Trophoblast cell (in vitro differentiated cells and primary cell): Measurements from ENCODE around the gene MTA2.

Experiments
- DNase-seq, 2 donors: peaks; one replicate each; pipeline ENCODE4 v3.0.0-alpha.2; 2016
- H2AFZ ChIP-seq: 2 replicates; pipeline ENCODE4 v1.6.1; 2013; ENCODE audit warnings: low read length, moderate library complexity, mild to moderate bottlenecking; ENCODE audit not compliant: insufficient read depth, poor library complexity
- H2AK5ac ChIP-seq: 2 replicates; pipeline ENCODE4 v1.6.1; 2013; ENCODE audit warnings: mild to moderate bottlenecking, low read length
- H2BK120ac ChIP-seq: 2 replicates; pipeline ENCODE4 v1.6.1; 2013; ENCODE audit warnings: low read length, mild to moderate bottlenecking, moderate library complexity; ENCODE audit not compliant: insufficient read depth, poor library complexity
- H2BK12ac ChIP-seq: 2 replicates; pipeline ENCODE4 v1.6.1; 2013; ENCODE audit warnings: mild to moderate bottlenecking, low read length, moderate library complexity
- H2BK5ac ChIP-seq: 2 replicates; pipeline ENCODE4 v1.6.1; 2013; ENCODE audit warnings: low read length, low read depth, moderate library complexity, mild to moderate bottlenecking; ENCODE audit not compliant: poor library complexity
- H3K14ac ChIP-seq: 2 replicates; pipeline ENCODE4 v1.6.1; 2013; ENCODE audit warnings: mild to moderate bottlenecking, low read length
- H3K18ac ChIP-seq: 2 replicates; pipeline ENCODE4 v1.6.1; 2013; ENCODE audit warnings: mild to moderate bottlenecking, low read length
- H3K23ac ChIP-seq: 2 replicates; pipeline ENCODE4 v1.6.1; 2013; ENCODE audit warnings: low read length
- H3K27ac ChIP-seq: 2 replicates; pipeline ENCODE4 v1.5.1; 2013; ENCODE audit warnings: low read depth, mild to moderate bottlenecking, inconsistent platforms, low read length, moderate library complexity
- H3K27me3 ChIP-seq: 2 replicates; pipeline ENCODE4 v1.6.1; 2013; ENCODE audit warnings: inconsistent platforms, mild to moderate bottlenecking, low read length, moderate library complexity; ENCODE audit not compliant: insufficient read depth
- H3K36me3 ChIP-seq, 2 experiments: 1 replicate in 1 of 2; 2 replicates in 1 of 2; pipeline ENCODE4 v1.6.1; 2013; ENCODE audit warnings: low read length in 2 of 2, mild to moderate bottlenecking in 2 of 2, moderate library complexity in 1 of 2; ENCODE audit not compliant: insufficient read depth in 2 of 2, control insufficient read depth in 1 of 2
- H3K4ac ChIP-seq: 2 replicates; pipeline ENCODE4 v1.6.1; 2013; ENCODE audit warnings: low read depth, mild to moderate bottlenecking, low read length, moderate library complexity
- H3K4me1 ChIP-seq, 2 experiments: 1 replicate in 1 of 2; 2 replicates in 1 of 2; pipeline ENCODE4 v1.6.1; 2013; ENCODE audit warnings: low read length in 2 of 2, mild to moderate bottlenecking in 2 of 2, moderate library complexity in 1 of 2; ENCODE audit not compliant: insufficient read depth in 2 of 2, control insufficient read depth in 1 of 2
- H3K4me2 ChIP-seq: 2 replicates; pipeline ENCODE4 v1.6.1; 2013; ENCODE audit warnings: inconsistent platforms, mild to moderate bottlenecking, low read length, moderate library complexity
- H3K4me3 ChIP-seq: 2 replicates; pipeline ENCODE4 v1.5.1; 2013; ENCODE audit warnings: mild to moderate bottlenecking, low read depth, low read length, inconsistent platforms
- H3K79me1 ChIP-seq: one replicate; pipeline ENCODE4 v1.6.1; 2013; ENCODE audit warnings: low read length
- H3K79me2 ChIP-seq: 2 replicates; pipeline ENCODE4 v1.6.1; 2013; ENCODE audit warnings: low read length, mild to moderate bottlenecking; ENCODE audit not compliant: control insufficient read depth, insufficient read depth, poor library complexity
- H3K9ac ChIP-seq: 2 replicates; pipeline ENCODE4 v1.6.1; 2013; ENCODE audit warnings: mild to moderate bottlenecking, low read length
- H3K9me3 ChIP-seq: 2 replicates; pipeline ENCODE4 v1.6.1; 2013; ENCODE audit warnings: low read depth, mild to moderate bottlenecking, control low read depth, inconsistent platforms, low read length; ENCODE audit not compliant: insufficient read depth
- H4K12ac ChIP-seq: 2 replicates; pipeline ENCODE4 v1.6.1; 2013; ENCODE audit warnings: low read depth, mild to moderate bottlenecking, low read length, moderate library complexity
- H4K8ac ChIP-seq: 2 replicates; pipeline ENCODE4 v1.6.1; 2013; ENCODE audit warnings: low read depth, mild to moderate bottlenecking, low read length, moderate library complexity
- H4K91ac ChIP-seq: one replicate; pipeline ENCODE4 v1.6.1; 2013; ENCODE audit warnings: low read depth, mild to moderate bottlenecking, low read length, moderate library complexity
- WGBS: extraction: QIAGEN DNeasy Blood & Tissue Kit; methylation state at CpG from one replicate; pipeline ENCODE4 v1.1.7; 2013; ENCODE audit warnings: missing lambda C conversion rate; ENCODE audit not compliant: insufficient read length, insufficient coverage; ENCODE audit errors: extremely low coverage; 5-methylcytosine and 5-hydroxymethylcytosine counted together

The MTA2 gene

GRCh38 chr11:62556875-62557631 is 44.6 kb downstream of the MTA2 start:
- Histone ChIP-seq H3K4ac (no peak overlapping the region), H3K4me1 (peaks cover 52 to 53% of the 10 kb centered on the region in 2 experiments), H3K9me3 (no peaks in the 10 kb centered on the region), H3K36me3 (peaks cover 19 to 27% of the 10 kb centered on the region in 2 experiments), H3K23ac (no peak overlapping the region), H4K12ac (no peak overlapping the region), H4K91ac (peak overlapping the region; percentile 0), H3K9ac (no peak overlapping the region), H2BK120ac (no peak overlapping the region), H2AFZ (no peak overlapping the region), H3K79me1 (peaks cover 24% of the 10 kb centered on the region), H3K27ac (peak overlapping the region; percentile 79), H3K79me2 (peaks cover 2% of the 10 kb centered on the region), H3K14ac (no peak overlapping the region), H3K4me2 (no peak overlapping the region), H3K27me3 (no peaks in the 10 kb centered on the region), H2BK12ac (peak overlapping the region; percentile 8), H2BK5ac (peak overlapping the region; percentile 23), H2AK5ac (no peak overlapping the region), H4K8ac (no peak overlapping the region), H3K18ac (no peak overlapping the region), H3K4me3 (no peak overlapping the region)
- DNase-seq: no peak
- no CpG with 5 or more reads among the region's 3 CpGs for WGBS

DNA sequence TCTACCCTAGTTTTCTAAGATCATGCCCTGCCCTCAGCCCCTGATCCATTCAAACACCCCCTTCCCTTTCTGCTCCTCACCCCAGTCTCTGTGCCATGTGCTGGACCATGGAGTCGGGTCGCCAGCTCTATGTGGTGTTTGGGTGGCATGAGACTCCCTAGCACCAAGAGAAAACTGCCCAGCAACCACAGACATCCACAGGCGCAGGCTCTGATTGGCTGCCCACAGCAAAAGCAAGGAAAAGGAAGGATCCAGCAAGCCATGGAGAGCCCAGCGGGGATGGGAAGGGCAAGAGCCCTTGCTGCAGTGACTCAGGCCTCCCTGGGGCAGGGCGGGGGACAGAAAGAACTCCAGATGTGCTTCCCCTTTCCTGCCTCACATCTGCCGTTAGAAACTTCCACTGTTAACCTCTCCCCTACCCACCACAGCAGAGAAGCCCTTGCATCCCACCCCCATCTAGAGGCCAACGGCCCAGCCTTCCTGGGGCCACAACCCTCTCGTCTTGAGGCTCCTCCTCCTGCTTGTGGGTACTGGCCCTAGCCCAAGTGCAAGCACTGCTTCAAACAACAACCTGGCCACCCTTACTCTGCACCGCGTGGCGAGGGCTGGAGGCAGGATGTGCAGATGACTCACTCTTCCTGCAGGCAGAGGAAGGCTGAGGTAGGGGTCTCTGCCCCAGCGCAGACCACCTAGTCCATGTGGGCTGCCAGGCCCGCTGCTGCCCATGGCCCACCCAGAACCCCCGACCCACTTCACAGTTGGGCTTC is 45.4 kb downstream of the MTA2 start:
- Histone ChIP-seq H4K91ac (peak overlapping the region; percentile 50), H4K8ac (peak overlapping the region; percentile 15), H2BK120ac (peak overlapping the region; percentile 15), H3K9me3 (no peaks in the 10 kb centered on the region), H3K4me2 (peak overlapping the region; percentile 45), H2BK12ac (peak overlapping the region; percentile 44), H3K27me3 (no peaks in the 10 kb centered on the region), H2BK5ac (peak overlapping the region; percentile 39), H3K4me3 (no peak overlapping the region), H3K23ac (no peak overlapping the region), H3K9ac (no peak overlapping the region), H2AFZ (no peak overlapping the region), H3K4me1 (peaks cover 56 to 59% of the 10 kb centered on the region in 2 experiments), H3K79me2 (peaks cover 2% of the 10 kb centered on the region), H3K36me3 (peaks cover 19 to 27% of the 10 kb centered on the region in 2 experiments), H2AK5ac (peak overlapping the region; percentile 18), H3K4ac (peak overlapping the region; percentile 4), H3K27ac (peak overlapping the region; percentile 79), H3K18ac (peak overlapping the region; percentile 12), H4K12ac (no peak overlapping the region), H3K14ac (peak overlapping the region; percentile 30), H3K79me1 (peaks cover 24% of the 10 kb centered on the region)
- DNase-seq: peak; percentile 90 to 91
- WGBS: no CpG with 5 or more reads among the region's 14 CpGs

DNA sequence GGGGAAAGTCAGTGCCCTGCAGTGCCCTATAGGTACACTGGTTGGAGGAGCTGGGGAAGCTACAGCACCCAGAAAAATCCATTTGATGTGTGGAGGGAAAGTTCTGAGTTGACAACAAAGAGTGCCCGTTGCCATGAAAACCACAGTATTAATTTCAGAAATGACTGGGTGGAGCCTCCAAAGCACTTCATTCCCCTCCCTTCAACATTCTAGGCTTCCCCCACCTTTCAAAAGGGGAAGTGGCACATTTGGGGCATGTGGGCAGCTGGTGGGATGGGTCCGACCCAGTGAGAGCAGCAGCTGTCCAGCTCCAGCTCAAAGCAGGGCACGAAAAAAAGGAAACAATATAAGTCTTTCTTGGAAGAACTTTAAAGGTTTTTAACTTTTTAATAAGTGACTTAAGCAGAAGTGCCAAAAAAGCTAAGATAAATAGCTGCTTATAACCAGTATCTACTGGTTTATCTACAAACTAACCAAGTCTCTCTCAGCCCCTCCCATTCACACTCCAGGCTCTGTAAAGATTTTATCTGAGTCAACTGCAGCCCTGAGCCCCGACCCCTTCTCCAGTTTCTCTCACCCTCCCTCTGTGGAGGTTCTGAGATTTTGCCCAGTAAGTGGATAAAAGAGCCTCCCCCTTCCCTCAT is 46.1 kb downstream of the MTA2 start:
- peak in 1 of 2 donors; percentile 44 for DNase-seq
- H4K12ac ChIP-seq: no peak overlapping the region
- no peak overlapping the region for H3K23ac ChIP-seq
- peak overlapping the region; percentile 30 for H3K14ac ChIP-seq
- peaks cover 2% of the 10 kb centered on the region for H3K79me2 ChIP-seq
- no peak overlapping the region for H3K4me3 ChIP-seq
- peak overlapping the region; percentile 6 for H4K8ac ChIP-seq
- H2BK5ac ChIP-seq: peak overlapping the region; percentile 39
- no CpG with 5 or more reads among the region's 4 CpGs for WGBS
- no peak overlapping the region for H2AK5ac ChIP-seq
- peak overlapping the region; percentile 4 for H3K4ac ChIP-seq
- no peak overlapping the region for H2AFZ ChIP-seq
- peaks cover 24% of the 10 kb centered on the region for H3K79me1 ChIP-seq
- H4K91ac ChIP-seq: peak overlapping the region; percentile 50
- no peaks in the 10 kb centered on the region for H3K27me3 ChIP-seq
- H3K9me3 ChIP-seq: no peaks in the 10 kb centered on the region
- peak overlapping the region; percentile 45 for H3K4me2 ChIP-seq
- H3K36me3 ChIP-seq: peaks cover 19 to 27% of the 10 kb centered on the region in 2 experiments
- H3K18ac ChIP-seq: peak overlapping the region; percentile 64
- peak overlapping the region; percentile 15 for H2BK120ac ChIP-seq
- H3K4me1 ChIP-seq: peaks cover 56 to 59% of the 10 kb centered on the region in 2 experiments
- peak overlapping the region; percentile 72 for H2BK12ac ChIP-seq
- H3K27ac ChIP-seq: peak overlapping the region; percentile 79
- no peak overlapping the region for H3K9ac ChIP-seq

DNA sequence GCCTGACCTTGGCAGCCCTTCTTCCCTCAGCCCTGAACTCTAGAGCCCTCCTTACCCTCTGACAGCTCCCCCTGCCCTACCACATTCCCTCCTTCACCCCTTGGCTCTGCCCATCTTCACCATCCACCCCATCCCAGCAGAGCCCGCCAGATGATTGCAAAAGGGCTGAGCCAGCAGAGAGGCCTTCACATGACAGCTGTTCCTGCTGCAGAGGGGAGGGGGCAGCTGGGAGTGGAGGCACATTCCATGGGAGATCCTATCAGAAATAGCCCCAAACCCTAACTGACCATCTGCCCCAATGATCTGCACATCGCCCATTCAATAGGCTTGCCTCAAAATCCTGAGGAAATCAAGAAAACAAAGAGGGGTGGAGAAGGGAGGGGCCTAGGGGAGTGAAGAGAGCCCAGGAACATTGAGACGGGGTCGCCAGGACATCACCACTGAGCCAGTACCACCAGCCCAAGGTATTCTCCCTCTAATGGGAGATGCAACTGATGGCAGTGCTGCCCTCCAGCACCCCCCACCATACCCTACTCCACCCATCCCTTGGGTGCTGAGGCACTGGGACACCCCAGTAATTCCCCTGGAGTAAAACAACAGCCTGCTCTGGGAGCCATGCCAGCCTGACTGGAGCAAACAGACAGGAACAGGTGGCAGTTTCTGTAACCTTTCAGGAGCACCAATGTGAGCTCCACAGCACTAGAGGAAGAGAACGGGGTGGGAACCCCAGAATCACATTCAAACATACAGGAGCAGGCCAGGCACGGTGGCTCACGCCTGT is 47.1 kb downstream of the MTA2 start:
- Histone ChIP-seq H3K79me1 (peaks cover 24% of the 10 kb centered on the region), H3K9ac (no peak overlapping the region), H3K36me3 (peaks cover 13 to 21% of the 10 kb centered on the region in 2 experiments), H3K4me2 (no peak overlapping the region), H3K18ac (peak overlapping the region; percentile 54), H4K91ac (peak overlapping the region; percentile 52), H3K4ac (peak overlapping the region; percentile 25), H2AFZ (no peak overlapping the region), H3K14ac (peak overlapping the region; percentile 15), H3K23ac (no peak overlapping the region), H3K27ac (peak overlapping the region; percentile 12), H3K27me3 (no peaks in the 10 kb centered on the region), H3K9me3 (no peaks in the 10 kb centered on the region), H2BK120ac (peak overlapping the region; percentile 43), H4K12ac (no peak overlapping the region), H3K4me1 (peaks cover 49 to 53% of the 10 kb centered on the region in 2 experiments), H2BK5ac (no peak overlapping the region), H2AK5ac (peak overlapping the region; percentile 42), H2BK12ac (peak overlapping the region; percentile 70), H3K4me3 (no peak overlapping the region), H3K79me2 (peaks cover 2% of the 10 kb centered on the region), H4K8ac (peak overlapping the region; percentile 7)
- DNase-seq: no peak
- WGBS: no CpG with 5 or more reads among the region's 7 CpGs
